ENCODE results near the gene PRLR. TPM values are rescaled to one million over a fixed set of nuclear protein-coding genes. Genes with fewer than 3 reads are reported as not detected.

The PRLR gene
- total and polyA plus RNA-seq, 2 of the 13 experiments (the other 11 are each of a cell fraction or from before 2014, with no cell fraction given), result 12.2 to 13.3 TPM

DNA sequence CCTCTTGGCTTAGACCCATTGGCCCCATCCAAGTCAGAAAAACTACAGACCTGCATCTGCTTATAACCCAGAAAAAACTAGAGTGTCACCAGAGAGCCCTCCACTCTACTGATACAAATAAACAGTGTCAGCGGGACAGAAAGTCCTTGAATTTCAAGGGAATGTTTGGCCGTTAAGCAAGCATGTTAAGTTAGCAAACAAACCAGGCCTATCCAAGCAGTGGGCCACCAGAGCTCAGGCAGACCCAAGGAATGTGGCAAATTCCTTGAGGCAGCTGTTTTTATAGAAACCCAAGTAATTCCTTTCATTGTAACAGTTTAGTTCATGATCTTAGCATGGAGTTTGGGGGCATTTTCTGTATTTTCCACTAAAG is 70.9 kb downstream of the PRLR start (continued):
- TF ChIP-seq, protein P1, sequence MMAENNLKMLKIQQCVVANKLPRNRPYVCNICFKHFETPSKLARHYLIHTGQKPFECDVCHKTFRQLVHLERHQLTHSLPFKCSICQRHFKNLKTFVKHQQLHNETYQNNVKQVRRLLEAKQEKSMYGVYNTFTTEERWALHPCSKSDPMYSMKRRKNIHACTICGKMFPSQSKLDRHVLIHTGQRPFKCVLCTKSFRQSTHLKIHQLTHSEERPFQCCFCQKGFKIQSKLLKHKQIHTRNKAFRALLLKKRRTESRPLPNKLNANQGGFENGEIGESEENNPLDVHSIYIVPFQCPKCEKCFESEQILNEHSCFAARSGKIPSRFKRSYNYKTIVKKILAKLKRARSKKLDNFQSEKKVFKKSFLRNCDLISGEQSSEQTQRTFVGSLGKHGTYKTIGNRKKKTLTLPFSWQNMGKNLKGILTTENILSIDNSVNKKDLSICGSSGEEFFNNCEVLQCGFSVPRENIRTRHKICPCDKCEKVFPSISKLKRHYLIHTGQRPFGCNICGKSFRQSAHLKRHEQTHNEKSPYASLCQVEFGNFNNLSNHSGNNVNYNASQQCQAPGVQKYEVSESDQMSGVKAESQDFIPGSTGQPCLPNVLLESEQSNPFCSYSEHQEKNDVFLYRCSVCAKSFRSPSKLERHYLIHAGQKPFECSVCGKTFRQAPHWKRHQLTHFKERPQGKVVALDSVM (CRISPR knock-in tag; IDR thresholded peaks at IDR 0.05), result no peak
- TF ChIP-seq MEF2D (CRISPR knock-in tag; IDR thresholded peaks at IDR 0.05) (no peak), ZNF331 (CRISPR knock-in tag; IDR thresholded peaks at IDR 0.05) (peak; percentile 85; the same call in 1 of the 2 replicates), ESRRA (CRISPR knock-in tag; IDR thresholded peaks at IDR 0.05; ENCODE audit: low read depth) (no peak), SAP130 (CRISPR knock-in tag; IDR thresholded peaks at IDR 0.05; ENCODE audit: low read depth) (0 out of 2 replicates have a peak, but pooled peaks have one; percentile 26), GPN1 (CRISPR knock-in tag; IDR thresholded peaks at IDR 0.05; ENCODE audit: borderline replicate concordance) (no peak), HES4 (CRISPR knock-in tag; IDR thresholded peaks at IDR 0.05; ENCODE audit: borderline replicate concordance) (no peak), DMAP1 (CRISPR knock-in tag; IDR thresholded peaks at IDR 0.05) (no peak), ZEB1 (IDR thresholded peaks at IDR 0.05; ENCODE audit: insufficient replicate concordance, low read depth) (no peak), SNAI1 (CRISPR knock-in tag; IDR thresholded peaks at IDR 0.05; ENCODE audit: borderline replicate concordance) (no peak), BORCS8-MEF2B (CRISPR knock-in tag; IDR thresholded peaks at IDR 0.05) (no peak), XRCC5 (optimal IDR thresholded peaks at IDR 0.05; ENCODE audit: low read length) (no peak), ZNF264 (CRISPR knock-in tag; IDR thresholded peaks at IDR 0.05) (peak; percentile 60; the same call in 1 of the 2 replicates), ZNF607 (CRISPR knock-in tag; IDR thresholded peaks at IDR 0.05; ENCODE audit: borderline replicate concordance) (no peak), FOXK1 (CRISPR knock-in tag; IDR thresholded peaks at IDR 0.05; ENCODE audit: borderline replicate concordance, low read depth) (no peak), ZNF589 (CRISPR knock-in tag; conservative IDR thresholded peaks at IDR 0.05) (no peak)
- TF ChIP-seq, protein P2, sequence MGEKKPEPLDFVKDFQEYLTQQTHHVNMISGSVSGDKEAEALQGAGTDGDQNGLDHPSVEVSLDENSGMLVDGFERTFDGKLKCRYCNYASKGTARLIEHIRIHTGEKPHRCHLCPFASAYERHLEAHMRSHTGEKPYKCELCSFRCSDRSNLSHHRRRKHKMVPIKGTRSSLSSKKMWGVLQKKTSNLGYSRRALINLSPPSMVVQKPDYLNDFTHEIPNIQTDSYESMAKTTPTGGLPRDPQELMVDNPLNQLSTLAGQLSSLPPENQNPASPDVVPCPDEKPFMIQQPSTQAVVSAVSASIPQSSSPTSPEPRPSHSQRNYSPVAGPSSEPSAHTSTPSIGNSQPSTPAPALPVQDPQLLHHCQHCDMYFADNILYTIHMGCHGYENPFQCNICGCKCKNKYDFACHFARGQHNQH (CRISPR knock-in tag; IDR thresholded peaks at IDR 0.05), result peak; percentile 65; the same call in 1 of the 2 replicates
- TF ChIP-seq, protein P3, sequence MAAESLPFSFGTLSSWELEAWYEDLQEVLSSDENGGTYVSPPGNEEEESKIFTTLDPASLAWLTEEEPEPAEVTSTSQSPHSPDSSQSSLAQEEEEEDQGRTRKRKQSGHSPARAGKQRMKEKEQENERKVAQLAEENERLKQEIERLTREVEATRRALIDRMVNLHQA (CRISPR knock-in tag; IDR thresholded peaks at IDR 0.05), result no peak
- TF ChIP-seq, protein P4, sequence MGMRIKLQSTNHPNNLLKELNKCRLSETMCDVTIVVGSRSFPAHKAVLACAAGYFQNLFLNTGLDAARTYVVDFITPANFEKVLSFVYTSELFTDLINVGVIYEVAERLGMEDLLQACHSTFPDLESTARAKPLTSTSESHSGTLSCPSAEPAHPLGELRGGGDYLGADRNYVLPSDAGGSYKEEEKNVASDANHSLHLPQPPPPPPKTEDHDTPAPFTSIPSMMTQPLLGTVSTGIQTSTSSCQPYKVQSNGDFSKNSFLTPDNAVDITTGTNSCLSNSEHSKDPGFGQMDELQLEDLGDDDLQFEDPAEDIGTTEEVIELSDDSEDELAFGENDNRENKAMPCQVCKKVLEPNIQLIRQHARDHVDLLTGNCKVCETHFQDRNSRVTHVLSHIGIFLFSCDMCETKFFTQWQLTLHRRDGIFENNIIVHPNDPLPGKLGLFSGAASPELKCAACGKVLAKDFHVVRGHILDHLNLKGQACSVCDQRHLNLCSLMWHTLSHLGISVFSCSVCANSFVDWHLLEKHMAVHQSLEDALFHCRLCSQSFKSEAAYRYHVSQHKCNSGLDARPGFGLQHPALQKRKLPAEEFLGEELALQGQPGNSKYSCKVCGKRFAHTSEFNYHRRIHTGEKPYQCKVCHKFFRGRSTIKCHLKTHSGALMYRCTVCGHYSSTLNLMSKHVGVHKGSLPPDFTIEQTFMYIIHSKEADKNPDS (CRISPR knock-in tag; IDR thresholded peaks at IDR 0.05), result no peak
- TF ChIP-seq, protein P5, sequence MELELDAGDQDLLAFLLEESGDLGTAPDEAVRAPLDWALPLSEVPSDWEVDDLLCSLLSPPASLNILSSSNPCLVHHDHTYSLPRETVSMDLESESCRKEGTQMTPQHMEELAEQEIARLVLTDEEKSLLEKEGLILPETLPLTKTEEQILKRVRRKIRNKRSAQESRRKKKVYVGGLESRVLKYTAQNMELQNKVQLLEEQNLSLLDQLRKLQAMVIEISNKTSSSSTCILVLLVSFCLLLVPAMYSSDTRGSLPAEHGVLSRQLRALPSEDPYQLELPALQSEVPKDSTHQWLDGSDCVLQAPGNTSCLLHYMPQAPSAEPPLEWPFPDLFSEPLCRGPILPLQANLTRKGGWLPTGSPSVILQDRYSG (CRISPR knock-in tag; IDR thresholded peaks at IDR 0.05), result no peak
- TF ChIP-seq, protein P6, sequence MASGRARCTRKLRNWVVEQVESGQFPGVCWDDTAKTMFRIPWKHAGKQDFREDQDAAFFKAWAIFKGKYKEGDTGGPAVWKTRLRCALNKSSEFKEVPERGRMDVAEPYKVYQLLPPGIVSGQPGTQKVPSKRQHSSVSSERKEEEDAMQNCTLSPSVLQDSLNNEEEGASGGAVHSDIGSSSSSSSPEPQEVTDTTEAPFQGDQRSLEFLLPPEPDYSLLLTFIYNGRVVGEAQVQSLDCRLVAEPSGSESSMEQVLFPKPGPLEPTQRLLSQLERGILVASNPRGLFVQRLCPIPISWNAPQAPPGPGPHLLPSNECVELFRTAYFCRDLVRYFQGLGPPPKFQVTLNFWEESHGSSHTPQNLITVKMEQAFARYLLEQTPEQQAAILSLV (CRISPR knock-in tag; IDR thresholded peaks at IDR 0.05; ENCODE audit: borderline replicate concordance), result no peak
- TF ChIP-seq, protein P7, sequence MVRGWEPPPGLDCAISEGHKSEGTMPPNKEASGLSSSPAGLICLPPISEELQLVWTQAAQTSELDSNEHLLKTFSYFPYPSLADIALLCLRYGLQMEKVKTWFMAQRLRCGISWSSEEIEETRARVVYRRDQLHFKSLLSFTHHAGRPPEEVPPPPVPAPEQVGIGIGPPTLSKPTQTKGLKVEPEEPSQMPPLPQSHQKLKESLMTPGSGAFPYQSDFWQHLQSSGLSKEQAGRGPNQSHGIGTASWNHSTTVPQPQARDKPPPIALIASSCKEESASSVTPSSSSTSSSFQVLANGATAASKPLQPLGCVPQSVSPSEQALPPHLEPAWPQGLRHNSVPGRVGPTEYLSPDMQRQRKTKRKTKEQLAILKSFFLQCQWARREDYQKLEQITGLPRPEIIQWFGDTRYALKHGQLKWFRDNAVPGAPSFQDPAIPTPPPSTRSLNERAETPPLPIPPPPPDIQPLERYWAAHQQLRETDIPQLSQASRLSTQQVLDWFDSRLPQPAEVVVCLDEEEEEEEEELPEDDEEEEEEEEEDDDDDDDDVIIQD (CRISPR knock-in tag; IDR thresholded peaks at IDR 0.05; ENCODE audit: low read depth), result peak; percentile 91; the same call in 1 of the 2 replicates
